Keratinocyte (primary cell): Measurements from ENCODE around the gene DGKD. TPM values are rescaled to one million over a fixed set of nuclear protein-coding genes. Genes with fewer than 3 reads are reported as not detected.
"Not testable (repeated sequence)": the region's sequence is repeated elsewhere in the genome, so short reads cannot be mapped to it uniquely, and the experiment has no call there.

Source experiments
- DNase-seq: peaks from one replicate; pipeline ENCODE4 v3.0.0-alpha.2; 2011; ENCODE audit warnings: low read depth, missing footprints, low spot score
- FAIRE-seq: peaks from 2 replicates; lab custom pipeline; 2011; peaks lifted over from hg19 to GRCh38; lab: Jason Lieb, UNC
- H2AFZ ChIP-seq: 2 replicates; pipeline ENCODE4 v1.6.0; 2012; ENCODE audit warnings: low read length, control low read depth, inconsistent platforms; ENCODE audit not compliant: control insufficient read depth
- H3K27ac ChIP-seq: 2 replicates; pipeline ENCODE4 v1.5.1; 2011; ENCODE audit warnings: low read length; ENCODE audit not compliant: control insufficient read depth, insufficient read depth
- H3K27me3 ChIP-seq: 3 replicates; pipeline ENCODE4 v1.6.0; 2011; ENCODE audit warnings: low read length; ENCODE audit not compliant: control insufficient read depth, insufficient read depth; ENCODE audit errors: extremely low read depth
- H3K36me3 ChIP-seq, 2 experiments: 2 replicates in 1 of 2; 3 replicates in 1 of 2; pipeline ENCODE4 v1.5.1; 2011; ENCODE audit warnings: low read length in 2 of 2, mild to moderate bottlenecking in 1 of 2; ENCODE audit not compliant: control insufficient read depth in 2 of 2, insufficient read depth in 2 of 2; ENCODE audit errors: extremely low read depth in 1 of 2
- H3K4me1 ChIP-seq: 3 replicates; pipeline ENCODE4 v1.5.1; 2011; ENCODE audit warnings: low read length; ENCODE audit not compliant: control insufficient read depth, insufficient read depth; ENCODE audit errors: extremely low read depth
- H3K4me2 ChIP-seq: 3 replicates; pipeline ENCODE4 v1.6.0; 2011; ENCODE audit warnings: low read depth, low read length; ENCODE audit not compliant: control insufficient read depth, insufficient read depth; ENCODE audit errors: extremely low read depth
- H3K4me3 ChIP-seq, 3 experiments: fragments of 200-600 bp in 1 of 3; sonication (generic) in 1 of 3; 2 replicates in 2 of 3; 3 replicates in 1 of 3; pipeline ENCODE4 v1.5.1; 2011 to 2016; ENCODE audit warnings: low read length in 3 of 3, mild to moderate bottlenecking in 3 of 3, control low read depth in 2 of 3, inconsistent platforms in 1 of 3, low read depth in 1 of 3, mixed read lengths in 1 of 3, mixed run types in 1 of 3, moderate library complexity in 1 of 3; ENCODE audit not compliant: control insufficient read depth in 2 of 3, insufficient read depth in 2 of 3; ENCODE audit errors: extremely low read depth in 1 of 3
- H3K79me2 ChIP-seq: 2 replicates; pipeline ENCODE4 v1.6.0; 2012; ENCODE audit warnings: low read length; ENCODE audit not compliant: control insufficient read depth, insufficient read depth
- H3K9ac ChIP-seq: 3 replicates; pipeline ENCODE4 v1.6.0; 2011; ENCODE audit warnings: low read length; ENCODE audit not compliant: control insufficient read depth, insufficient read depth; ENCODE audit errors: extremely low read depth
- H3K9me1 ChIP-seq: 3 replicates; pipeline ENCODE4 v1.6.0; 2011; ENCODE audit warnings: low read length; ENCODE audit not compliant: control insufficient read depth, insufficient read depth; ENCODE audit errors: extremely low read depth
- H3K9me3 ChIP-seq: 2 replicates; pipeline ENCODE4 v1.5.1; 2012; ENCODE audit warnings: low read depth, low read length; ENCODE audit not compliant: control insufficient read depth
- H4K20me1 ChIP-seq: 3 replicates; pipeline ENCODE4 v1.6.0; 2011; ENCODE audit warnings: low read length; ENCODE audit not compliant: control insufficient read depth, insufficient read depth; ENCODE audit errors: extremely low read depth
- CTCF ChIP-seq, 3 experiments: IDR thresholded peaks in 1 of 3; conservative IDR thresholded peaks in 1 of 3; optimal IDR thresholded peaks in 1 of 3; 2 replicates in 2 of 3; 3 replicates in 1 of 3; pipeline versions ENCODE3 to v1.5.1; 2011; ENCODE audit warnings: low read length in 3 of 3, mild to moderate bottlenecking in 3 of 3, moderate library complexity in 2 of 3, control low read depth in 1 of 3, inconsistent platforms in 1 of 3; ENCODE audit not compliant: insufficient read depth in 2 of 3; ENCODE audit errors: extremely low read depth in 1 of 3
- EZH2 ChIP-seq: IDR thresholded peaks from one replicate; pipeline ENCODE4 v1.6.1; 2012; ENCODE audit warnings: inconsistent platforms, mild to moderate bottlenecking, low read length, moderate library complexity
- dilution Hi-C: fragments of 300-500 bp; cut with MboI; formaldehyde crosslinking; loops from one replicate; pipeline ENCODE4 v1.7.0; 2020; ENCODE audit warnings: low sequenced_read_pairs; ENCODE audit not compliant: extremely low pct_ligation_motif_present
- polyA plus RNA-seq, 5 experiments: library from polyadenylated mRNA; depleted of rRNA in 3 of 5; stranded (reverse) in 3 of 5; stranded (forward) in 1 of 5; unstranded in 1 of 5; fragments of >200 nt; gene quantifications; 1 replicate in 1 of 5; 2 replicates in 3 of 5; 3 replicates in 1 of 5; pipeline versions ENCODE4 v1.2.1 to v1.2.3, GENCODE V29; 2011 to 2012; ENCODE audit warnings: missing spikeins in 2 of 5, low read depth in 1 of 5, low replicate concordance in 1 of 5

Gene DGKD
- polyA plus RNA-seq, 1 donor (not counting 4 experiments of a cell fraction or from before 2014, with no cell fraction given), result 6.1 TPM

GRCh38 chr2:233373316-233373715 lies 19.0 kb downstream of the DGKD start:
- no peak overlapping the region for H3K9ac ChIP-seq
- TF ChIP-seq EZH2 (no peak), CTCF (optimal IDR thresholded peaks at IDR 0.05 in 1 of 3, IDR thresholded peaks at IDR 0.05 in 1 of 3, conservative IDR thresholded peaks at IDR 0.05 in 1 of 3; ENCODE audit: extremely low read depth in 1 of 3, insufficient read depth in 2 of 3, low read length in 3 of 3) (no peak)
- no peaks in the 10 kb centered on the region for H3K9me3 ChIP-seq
- H2AFZ ChIP-seq, result no peak overlapping the region
- no peaks in the 10 kb centered on the region for H3K27me3 ChIP-seq
- no peak overlapping the region for H3K27ac ChIP-seq
- H3K4me2 ChIP-seq, result no peak overlapping the region
- H3K36me3 ChIP-seq, result peaks cover 0 to 2% of the 10 kb centered on the region in 2 experiments
- no peak for FAIRE-seq
- no peaks in the 10 kb centered on the region for H3K4me1 ChIP-seq
- no peak for DNase-seq
- no peaks in the 10 kb centered on the region for H4K20me1 ChIP-seq
- H3K4me3 ChIP-seq, result no peak overlapping the region
- dilution Hi-C loops, result no loop called here
- peaks cover 2% of the 10 kb centered on the region for H3K79me2 ChIP-seq
- no peaks in the 10 kb centered on the region for H3K9me1 ChIP-seq

- DNase-seq, H4K20me1 ChIP-seq, H3K4me1 ChIP-seq, H3K27ac ChIP-seq, H3K4me2 ChIP-seq, H3K9ac ChIP-seq, H3K27me3 ChIP-seq, H3K9me3 ChIP-seq, dilution Hi-C loops, FAIRE-seq, H3K36me3 ChIP-seq, H3K9me1 ChIP-seq, H2AFZ ChIP-seq, H3K79me2 ChIP-seq, H3K4me3 ChIP-seq: not testable (repeated sequence)
These were observed 20.5 kb downstream of the DGKD start for GRCh38 chr2:233374776-233375175.
